ENCODE data around the gene SLC40A1.

The SLC40A1 gene

DNA sequence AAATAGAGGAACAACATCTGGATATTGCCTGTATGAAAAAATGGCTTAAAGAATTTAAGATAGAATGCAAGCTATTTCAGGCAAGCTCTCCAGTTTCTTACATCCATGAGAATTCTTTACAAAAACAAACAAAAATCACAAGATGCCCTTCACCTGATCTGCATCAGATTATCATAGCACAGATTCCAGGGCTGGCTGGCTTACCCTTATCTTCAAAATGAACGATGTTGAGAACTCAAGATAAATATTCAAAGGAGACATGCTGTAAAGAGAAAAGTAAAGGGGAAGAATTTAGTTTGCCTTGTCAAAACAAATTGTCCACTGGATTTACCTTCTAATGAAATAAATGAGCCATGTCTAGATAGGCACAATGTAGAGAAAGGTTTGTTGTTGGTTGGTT, 18.7 kb upstream of the SLC40A1 start:
- DNase-seq (ENCODE audit: low read depth) = no peak

DNA sequence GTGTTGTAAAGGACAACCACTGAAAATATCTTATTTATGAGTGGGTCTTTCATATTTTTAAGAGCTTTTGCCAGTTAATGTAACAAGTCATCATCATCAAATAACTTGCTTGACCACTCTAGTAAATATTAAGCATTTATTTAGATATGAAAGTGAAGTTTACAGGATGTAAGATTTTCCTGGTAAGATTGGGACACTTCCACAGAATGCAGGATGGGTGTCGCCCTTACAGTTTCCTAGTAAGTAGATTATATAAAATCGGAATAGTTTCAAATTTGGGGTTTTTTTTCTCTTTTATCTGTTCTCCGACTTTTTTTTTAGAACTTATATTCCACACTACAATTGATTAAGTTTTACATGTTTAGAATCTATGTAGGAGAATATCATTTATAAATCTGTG, 14.8 kb upstream of the SLC40A1 start:
- DNase-seq (ENCODE audit: low read depth) = no peak

DNA sequence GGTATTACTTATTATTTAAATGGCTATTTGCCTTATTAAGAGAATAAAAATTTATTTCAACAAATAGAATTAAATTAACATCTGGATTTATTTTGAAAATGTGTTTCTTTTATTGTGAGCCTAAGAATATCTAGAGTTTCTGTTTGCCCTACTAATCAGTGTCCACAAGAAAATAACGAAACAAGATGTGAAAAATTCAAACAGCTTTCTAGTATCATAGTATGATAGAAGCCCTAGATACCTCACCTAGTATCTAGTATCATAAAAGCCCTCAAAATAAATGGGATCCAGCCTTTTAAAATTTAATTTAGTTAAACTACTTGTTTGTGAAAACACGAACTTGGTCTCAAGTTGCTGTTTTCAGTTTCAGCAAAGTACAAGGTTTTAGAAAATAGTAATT, 13.7 kb upstream of the SLC40A1 start:
- DNase-seq (ENCODE audit: low read depth) = no peak

DNA sequence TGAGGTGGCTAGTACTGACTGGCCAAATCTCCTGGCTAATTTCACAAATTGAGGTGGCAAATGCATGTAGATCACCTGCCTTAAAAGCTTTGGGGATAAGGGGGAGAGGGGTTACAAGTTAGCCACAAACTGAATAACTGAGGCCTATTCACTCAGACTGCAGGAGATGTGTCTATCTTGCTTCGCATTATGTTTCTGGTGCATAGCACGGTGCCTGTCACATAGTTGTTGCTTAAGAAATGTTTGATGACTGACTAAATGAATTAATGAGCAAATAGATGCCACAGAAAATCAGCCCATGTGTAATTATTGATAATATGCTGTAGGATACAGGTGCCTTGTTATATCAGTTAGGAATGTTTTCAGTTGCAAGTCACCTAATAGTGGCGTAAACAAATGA, 12.5 kb upstream of the SLC40A1 start:
- DNase-seq (ENCODE audit: low read depth) = no peak

DNA sequence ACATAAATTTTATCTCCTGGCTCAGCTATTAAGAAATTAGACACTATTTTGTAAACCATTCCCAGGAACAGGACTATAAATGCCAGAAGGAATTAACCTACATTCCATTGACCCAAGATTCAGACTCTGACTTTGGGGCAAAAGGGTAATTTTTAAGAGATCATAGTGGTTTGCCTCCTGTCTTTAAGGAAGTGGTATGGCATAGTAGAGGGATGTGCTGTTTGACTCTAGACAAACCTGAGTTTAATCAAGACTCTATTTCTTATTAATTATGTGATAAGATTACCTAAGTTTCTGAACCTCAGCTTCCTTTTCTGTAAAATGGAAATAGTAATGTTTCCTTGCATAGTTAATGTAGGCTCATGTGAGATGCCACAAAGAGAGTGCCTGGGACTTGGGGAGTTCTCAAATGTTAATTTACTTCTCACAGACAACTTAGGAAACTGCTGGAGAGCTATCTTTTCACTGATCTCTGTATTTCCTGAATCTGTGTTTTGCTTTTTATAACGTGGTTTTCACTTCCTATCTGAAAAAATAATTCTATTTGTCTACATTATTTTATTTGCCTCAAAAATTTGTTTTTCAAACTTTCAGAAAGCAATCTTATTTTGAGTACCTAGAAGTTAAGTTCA, 11.9 kb upstream of the SLC40A1 start:
- DNase-seq (ENCODE audit: low read depth) = no peak

DNA sequence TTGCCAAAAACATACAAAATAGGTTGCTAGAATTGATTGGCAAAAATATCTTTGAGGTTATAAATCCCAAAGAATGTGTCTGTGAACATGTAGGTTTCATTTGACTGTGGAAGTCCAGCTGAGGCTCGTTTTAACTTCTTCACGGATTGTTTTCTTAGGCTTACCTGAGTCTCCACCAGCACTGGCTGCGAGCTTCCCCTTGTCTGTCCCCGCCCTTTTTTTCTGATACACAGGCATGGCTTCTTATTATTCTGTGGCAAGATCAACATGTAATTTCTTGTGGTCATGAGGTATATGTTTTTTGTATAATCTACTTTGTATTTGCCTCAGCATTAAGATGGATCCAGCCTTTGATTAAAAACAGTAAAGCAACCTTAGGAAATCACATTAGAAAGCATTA, 7.2 kb upstream of the SLC40A1 start:
- no peak for DNase-seq (ENCODE audit: low read depth)

DNA sequence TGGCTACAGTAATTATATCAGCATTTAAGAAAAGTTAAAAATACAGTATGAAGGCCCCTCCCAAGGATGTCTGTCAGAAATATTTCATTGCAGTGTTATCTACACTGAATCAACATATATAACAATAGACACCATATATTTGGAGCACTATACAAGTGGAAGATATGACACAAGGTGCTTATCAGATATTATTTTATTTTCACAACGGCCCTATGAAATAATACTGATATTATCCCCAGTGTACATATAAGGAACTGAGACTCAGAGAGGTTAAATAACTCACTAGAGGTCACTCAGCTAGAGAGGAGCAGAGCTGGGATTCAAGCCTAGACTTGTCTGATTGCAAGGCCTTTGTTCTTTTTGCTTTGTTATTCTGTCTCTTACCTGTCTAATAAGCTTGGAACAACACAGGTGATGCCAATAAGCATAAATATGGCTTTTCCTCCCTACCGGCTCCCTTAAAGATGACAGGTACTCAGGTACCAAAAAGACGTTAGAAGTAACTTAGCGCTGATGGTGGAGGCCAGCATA, 4.7 kb upstream of the SLC40A1 start:
- DNase-seq (ENCODE audit: low read depth) = no peak

DNA sequence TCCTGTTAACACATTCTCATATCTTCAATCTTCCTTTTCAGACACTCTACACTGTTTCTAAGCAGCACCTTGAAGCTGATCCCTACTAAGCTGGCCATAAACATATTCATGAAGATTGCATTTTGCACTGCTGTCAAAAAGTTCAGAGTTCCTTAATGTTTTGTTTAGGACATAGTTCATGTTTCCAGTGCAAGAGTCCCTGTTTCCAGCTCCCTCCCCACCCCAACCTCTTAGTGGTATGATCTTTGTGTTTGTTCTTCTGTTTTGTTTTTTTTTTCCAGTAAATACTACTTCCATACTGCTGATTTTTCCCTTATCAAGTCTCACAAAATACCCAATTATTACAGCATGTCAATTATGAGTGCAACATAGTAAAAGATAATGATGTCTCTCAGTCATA, 4.1 kb upstream of the SLC40A1 start:
- DNase-seq (ENCODE audit: low read depth) = no peak

DNA sequence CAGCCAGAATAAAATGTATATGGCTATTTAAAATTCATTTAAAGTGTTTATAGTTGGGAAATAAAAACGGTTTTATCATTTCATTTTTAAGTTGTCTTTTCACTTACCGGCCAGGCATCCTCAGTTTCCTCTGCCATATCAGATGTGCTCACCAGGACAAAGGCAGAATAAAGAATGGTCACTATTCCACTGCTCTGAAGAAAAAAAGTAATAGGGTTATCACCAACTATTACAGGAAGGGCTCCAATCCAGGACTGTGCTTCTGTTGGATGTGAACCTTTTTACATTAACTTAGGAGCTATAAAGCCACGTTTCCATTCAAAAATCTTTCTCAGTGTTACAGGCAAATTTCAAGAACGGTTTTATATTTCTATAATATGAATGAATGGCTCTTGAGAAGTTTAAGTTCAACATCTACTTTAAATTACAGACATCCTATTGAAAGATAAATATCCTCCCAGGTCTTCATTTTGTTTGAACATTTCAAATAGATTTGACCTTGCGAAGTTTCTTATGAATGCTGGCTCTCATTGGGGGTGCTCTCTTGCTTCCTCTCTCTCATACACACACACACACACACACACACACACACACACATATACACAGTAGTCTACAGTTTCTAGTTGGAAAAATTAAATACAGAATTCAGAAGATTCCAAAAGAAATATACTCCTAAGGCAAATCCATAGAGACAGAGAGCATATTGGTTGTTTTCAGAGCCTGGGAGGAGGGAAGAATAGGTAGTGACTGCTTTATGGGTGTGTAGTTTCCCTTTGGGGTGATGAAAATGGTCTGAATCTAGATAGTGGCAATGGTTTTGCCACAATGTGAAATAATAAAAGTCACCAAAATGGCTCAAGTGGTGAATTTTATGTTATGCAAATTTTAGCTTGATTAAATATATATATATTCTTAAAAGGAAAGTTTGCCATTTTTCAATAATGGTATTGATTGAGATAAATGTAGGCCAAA, 2.9 kb upstream of the SLC40A1 start:
- DNase-seq (ENCODE audit: low read depth) = no peak

DNA sequence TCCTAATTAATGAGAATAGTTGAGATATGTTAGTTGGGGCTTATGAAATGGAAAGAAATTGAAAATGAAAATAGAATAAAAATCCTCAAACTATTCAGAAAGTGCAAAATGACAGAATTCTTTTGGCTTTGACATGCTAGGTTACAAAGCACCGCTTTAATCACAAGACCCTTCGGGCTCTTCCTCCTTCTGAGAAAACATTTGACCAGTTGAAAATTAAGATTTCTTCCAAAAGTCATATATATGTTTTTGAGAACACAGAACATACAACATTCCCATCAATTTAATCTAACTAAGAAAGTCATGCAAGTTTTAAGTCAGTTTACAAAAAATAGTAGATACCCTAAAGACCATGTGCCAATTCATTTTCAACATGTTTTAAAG, 2.2 kb upstream of the SLC40A1 start:
- no peak for DNase-seq (ENCODE audit: low read depth)

DNA sequence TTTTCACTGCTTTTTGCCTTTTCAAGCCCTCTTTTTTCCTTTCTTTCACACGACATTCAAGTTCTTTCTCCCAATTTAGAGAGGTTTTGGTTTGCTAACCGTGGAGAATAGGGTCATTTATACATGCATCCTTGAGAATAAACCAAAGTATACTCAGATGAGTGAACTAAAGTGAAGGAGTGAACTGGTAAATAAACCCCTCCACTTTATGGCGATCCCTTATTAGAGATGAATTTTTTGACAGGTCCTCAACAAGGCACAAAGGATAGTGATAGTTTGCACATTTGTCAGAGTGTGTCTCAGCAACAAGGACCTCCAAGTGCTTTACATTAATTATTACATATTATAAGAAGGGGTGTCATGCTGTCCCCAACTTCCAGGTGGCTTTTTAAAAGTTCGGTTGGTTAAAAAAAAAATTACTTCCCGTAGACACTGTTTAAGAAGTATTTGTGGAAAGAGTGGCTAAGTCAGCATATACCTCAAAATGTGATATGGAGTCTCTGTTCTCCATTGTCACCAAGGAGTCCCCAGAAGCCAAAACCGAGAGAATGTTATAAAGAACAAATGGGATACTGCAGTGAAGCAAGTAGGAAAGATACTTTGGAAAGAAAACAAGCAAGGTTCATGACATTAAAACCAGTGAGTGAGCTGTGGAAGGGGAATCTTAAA, 1.7 kb upstream of the SLC40A1 start:
- DNase-seq (ENCODE audit: low read depth) = no peak

DNA sequence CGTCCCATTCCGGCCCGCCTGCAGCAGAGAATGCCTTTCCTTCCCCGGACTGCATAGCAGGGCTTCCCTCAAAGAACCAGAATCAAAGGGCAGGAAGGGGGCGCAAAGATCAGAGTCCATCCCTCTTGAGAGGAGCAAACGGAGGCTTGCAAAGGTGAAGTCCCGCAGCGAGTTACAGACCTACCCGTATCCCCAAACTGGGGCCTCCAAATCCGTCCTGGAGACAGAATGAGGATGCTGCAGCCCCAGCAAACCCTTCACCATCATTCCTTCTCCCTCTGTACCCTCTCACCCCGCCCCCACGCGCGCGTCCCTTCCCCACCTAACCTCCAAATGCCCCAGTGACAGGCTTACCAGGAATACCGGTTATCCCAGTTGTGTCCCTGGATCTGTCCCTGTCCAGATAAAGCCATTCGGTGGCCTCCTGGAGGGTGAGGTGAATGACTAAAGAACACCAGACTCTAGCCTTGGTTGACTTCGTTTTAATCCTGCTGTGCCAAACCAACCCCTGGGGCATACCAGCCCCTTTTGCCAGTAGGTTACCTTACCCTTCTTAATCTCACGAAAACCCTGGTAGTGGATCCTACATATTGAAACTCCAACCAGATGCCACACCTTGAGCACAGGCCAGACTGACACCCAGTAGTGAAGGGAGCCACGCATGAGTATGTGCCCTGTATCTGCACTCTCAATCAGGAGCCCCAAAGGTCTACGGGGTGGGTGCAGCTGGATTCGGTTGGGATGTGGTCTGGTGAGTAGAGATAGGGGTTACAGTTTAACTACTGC, 961 bp upstream of the SLC40A1 start:
- no peak for DNase-seq (ENCODE audit: low read depth)

DNA sequence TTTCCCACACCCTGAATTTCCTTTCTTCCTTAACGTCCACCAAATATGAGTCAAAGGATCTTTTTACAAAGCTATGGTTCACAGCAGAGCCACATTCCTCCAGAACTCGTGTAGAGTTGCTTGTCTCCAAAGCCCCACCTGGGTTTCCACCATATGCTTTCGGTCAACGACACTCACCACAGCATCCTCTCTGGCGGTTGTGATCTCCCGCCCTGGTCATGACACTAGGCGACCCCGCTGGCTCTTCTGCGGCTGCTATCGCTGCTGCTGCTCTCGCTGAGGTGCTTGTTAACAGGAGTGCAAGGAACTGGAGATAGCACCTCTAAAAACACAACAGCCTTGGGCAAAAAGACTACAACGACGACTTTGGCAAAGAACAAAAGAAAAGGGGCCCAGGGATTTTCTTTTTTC, 340 bp downstream of the SLC40A1 start:
- no peak for DNase-seq (ENCODE audit: low read depth)

DNA sequence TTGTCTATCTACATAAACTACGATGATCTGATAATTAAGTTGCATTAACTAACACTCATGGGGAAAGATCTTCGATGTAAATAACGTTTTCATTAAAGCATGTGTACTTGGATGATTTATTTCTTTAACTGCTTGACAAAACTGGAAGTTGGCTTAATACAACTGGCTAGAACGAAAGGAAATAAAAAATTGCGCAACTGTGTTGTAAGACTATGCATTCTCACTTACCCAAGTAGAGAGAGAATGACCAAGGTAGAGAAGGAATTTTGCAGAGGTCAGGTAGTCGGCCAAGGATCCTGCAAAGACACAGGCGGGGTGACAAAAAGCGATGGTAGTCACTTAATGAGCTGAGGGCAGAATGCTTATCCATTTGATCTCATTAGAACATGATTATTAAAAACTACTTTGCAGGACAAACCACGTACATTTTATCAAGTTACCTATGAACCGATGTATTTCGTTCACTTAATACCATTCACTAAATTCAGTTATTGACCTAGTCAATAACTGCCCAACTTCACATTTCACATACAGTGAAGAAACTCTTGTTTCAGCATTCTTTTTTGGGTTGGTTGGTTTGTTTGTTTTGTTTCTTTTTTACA, 900 bp downstream of the SLC40A1 start:
- no peak for DNase-seq (ENCODE audit: low read depth)

DNA sequence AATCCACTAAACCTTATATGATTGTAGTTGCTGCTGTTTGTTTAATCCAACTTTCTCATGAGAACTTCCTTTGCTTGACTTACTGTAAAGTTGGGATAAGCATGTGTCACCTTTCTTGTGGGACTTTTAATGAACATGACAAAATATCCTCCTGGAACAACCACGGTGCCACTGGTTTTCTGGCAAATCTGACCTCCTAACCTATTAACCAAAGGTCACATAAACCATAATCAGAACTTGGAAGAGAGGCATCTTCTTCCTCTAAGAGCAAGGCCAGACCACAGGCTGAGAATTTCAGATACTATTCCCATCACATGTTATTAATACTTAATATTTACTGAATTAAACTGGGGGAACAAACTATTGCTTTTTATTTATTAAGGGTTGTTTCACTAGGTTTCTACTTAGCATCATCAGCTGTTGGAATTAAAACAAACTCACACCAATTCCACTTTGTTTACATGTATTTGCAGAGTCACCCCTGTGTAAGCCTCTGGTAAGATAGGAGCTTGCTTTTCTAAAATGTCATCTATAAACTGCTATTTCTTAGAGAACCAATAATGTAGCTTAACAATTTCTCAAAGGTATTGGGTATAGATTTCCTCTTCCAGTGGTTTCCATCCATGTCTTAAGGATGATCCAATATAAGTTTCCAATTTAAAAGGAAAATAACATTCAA, 2.2 kb downstream of the SLC40A1 start:
- no peak for DNase-seq (ENCODE audit: low read depth)

DNA sequence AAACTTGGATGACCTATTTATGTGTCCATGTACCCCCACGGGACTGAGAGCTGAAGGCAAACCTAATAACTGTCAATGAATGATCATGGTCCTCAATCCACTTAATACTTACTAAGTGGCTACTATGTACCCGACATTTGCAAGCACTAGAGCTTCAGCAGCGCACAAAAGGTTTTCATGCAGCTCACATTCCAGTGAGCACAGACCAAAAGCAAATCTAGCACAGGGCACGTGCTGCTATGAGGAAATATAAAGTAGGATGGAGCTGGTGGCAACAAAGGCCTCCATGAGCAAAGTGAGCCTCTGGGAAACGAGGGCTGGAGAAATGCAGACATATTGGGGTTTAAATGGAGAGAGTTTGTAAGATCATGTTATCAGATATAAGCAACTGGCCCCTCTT, 3.5 kb downstream of the SLC40A1 start:
- no peak for DNase-seq (ENCODE audit: low read depth)

DNA sequence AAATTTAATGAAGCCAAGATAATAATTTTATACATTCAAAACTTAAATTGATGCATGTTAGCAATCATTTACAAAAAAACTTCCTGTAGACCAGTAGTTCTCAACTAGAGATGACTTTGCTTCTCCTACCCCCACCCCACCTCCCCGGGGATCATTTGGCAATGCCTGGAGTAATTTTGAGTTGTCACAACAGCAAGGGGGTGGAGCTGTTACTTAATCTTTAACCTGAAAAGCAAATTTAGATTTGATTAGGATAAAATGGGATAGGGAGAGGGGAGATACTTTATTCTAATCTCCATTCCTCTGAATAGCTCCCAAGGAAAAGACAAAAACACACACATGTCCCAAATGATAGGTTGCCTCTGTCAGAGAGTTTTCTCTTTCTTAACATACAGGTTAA, 4.2 kb downstream of the SLC40A1 start:
- no peak for DNase-seq (ENCODE audit: low read depth)

DNA sequence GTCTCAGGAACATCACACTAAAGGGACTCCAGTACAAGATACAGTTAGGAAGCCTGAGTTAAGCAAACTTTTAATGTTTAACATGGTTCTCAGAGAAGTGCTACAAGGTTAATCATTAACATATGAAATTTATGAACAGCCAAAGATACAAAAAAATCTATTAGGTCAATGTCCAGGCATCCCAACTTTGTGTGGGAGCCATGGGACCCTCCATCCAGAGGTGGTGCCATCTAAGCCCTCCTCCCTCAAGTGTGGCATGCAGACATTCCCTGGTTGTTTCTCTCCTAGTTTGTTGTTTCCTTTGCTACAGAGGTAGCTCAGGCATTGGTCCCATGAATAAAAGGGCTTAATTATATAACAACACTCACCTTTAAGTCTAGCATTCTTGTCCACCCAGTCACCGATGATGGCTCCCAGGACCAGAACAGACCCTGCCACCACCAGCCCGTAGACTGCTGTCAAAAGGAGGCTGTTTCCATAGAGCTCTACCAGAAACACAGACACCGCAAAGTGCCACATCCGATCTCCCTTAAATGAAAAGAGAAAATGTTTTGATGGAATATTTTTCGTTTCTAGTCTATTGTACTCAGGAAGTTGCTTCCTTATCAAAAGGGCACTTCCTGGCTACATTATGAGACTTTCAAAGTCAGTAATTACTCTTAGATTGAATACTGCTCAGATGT, 5.7 kb downstream of the SLC40A1 start:
- DNase-seq (ENCODE audit: low read depth) = no peak

DNA sequence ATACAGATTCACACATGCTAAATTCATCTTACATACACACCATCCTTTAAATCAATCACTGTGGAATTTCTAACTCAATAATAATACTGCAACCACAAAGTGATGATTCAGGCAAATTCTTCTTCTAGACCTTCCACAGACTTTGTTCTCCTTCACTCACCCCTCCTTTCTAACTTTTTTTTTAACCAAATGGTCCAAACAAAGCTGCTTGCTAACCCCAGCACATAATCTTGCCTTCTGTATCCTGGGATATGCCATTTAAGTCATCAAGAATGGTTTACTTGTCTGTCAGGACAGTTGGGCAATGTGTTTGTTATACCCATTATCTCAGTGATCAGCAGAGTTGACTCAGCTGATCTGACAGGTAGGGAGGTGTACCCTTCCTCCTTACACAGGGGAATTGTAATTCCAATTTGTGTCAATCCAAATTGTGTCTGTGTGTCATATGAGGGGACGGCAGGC, 10.0 kb downstream of the SLC40A1 start:
- no peak for DNase-seq (ENCODE audit: low read depth)

DNA sequence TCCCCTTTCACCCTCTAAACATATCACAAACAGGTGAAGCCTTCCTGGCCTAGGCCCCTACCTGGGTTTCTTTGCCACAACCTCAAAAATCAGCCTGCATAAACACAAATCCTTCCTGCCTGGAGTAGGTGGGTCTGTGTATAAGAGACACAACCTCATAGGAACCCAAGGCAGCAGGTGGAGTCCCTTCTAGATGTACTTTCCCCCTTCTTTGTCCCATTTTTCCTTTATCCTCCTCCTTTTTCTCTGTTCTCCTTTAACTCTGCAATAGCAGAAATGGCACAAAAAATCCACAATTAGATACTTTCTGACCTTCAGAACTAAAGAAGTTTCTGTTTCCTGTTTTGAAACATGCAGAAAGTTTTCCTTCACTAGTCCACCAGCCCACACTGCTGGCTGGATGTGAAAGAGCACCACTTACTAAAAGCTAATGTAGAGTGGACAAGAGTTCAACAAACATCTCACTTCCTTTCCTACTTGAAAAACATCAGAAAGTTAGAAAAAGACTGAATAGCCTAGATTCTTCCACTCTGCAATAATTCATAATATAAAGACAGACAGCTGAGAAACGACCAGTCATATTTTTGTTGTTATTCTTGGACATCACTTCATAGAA, 11.2 kb downstream of the SLC40A1 start:
- no peak for DNase-seq (ENCODE audit: low read depth)
